RWPE2 (cell line): ENCODE results near the gene WDR86.
A peak's percentile ranks its signal among the peaks of the same experiment; 100 is the strongest.

Experiments
- ATAC-seq: fragments of 200-7000 bp; cut with Tn5 transposase; 3 replicates; pipeline ENCODE4 v1.9.1; 2021; ENCODE audit warnings: low read depth
- DNase-seq: peaks from one replicate; pipeline ENCODE4 v3.0.0-alpha.2; 2020; ENCODE audit warnings: low spot score
- H3K27ac ChIP-seq: fragments of 450-650 bp; 2 replicates; pipeline ENCODE4 v1.5.1; 2017; ENCODE audit warnings: mild to moderate bottlenecking; ENCODE audit not compliant: poor library complexity, severe bottlenecking
- H3K27me3 ChIP-seq: fragments of 250-450 bp; sonication (Bioruptor Pico); 2 replicates; pipeline ENCODE4 v1.5.1; 2021; ENCODE audit warnings: mild to moderate bottlenecking, moderate library complexity; ENCODE audit not compliant: insufficient read depth, poor library complexity, severe bottlenecking
- H3K36me3 ChIP-seq: fragments of 250-450 bp; sonication (Bioruptor Pico); 2 replicates; pipeline ENCODE4 v1.5.1; 2020; ENCODE audit warnings: low read depth, mild to moderate bottlenecking, moderate library complexity
- H3K4me1 ChIP-seq: fragments of 250-450 bp; sonication (Bioruptor Pico); 2 replicates; pipeline ENCODE4 v1.5.1; 2021; ENCODE audit warnings: mild to moderate bottlenecking, moderate library complexity; ENCODE audit not compliant: insufficient read depth, poor library complexity, severe bottlenecking
- H3K4me3 ChIP-seq: fragments of 250-450 bp; sonication (Bioruptor Pico); 2 replicates; pipeline ENCODE4 v1.5.1; 2021; ENCODE audit warnings: mild to moderate bottlenecking, moderate library complexity; ENCODE audit not compliant: severe bottlenecking
- H3K9me3 ChIP-seq: fragments of 250-450 bp; sonication (Bioruptor Pico); 2 replicates; pipeline ENCODE4 v1.5.1; 2021; ENCODE audit warnings: mild to moderate bottlenecking, moderate library complexity; ENCODE audit not compliant: severe bottlenecking
- CTCF ChIP-seq: fragments of 450-650 bp; IDR thresholded peaks from one replicate; pipeline ENCODE4 v1.5.1; 2017; ENCODE audit warnings: mild to moderate bottlenecking, moderate library complexity; ENCODE audit not compliant: poor library complexity, severe bottlenecking

Gene WDR86

GRCh38 chr7:151440799-151441445, 31.1 kb upstream of the WDR86 start:
- H3K9me3 ChIP-seq = no peaks in the 10 kb centered on the region
- no peak overlapping the region for H3K27ac ChIP-seq
- no peak overlapping the region for H3K4me3 ChIP-seq
- H3K4me1 ChIP-seq = peaks cover 8% of the 10 kb centered on the region
- ATAC-seq = no peak
- no peaks in the 10 kb centered on the region for H3K27me3 ChIP-seq
- TF ChIP-seq CTCF = no peak
- no peaks in the 10 kb centered on the region for H3K36me3 ChIP-seq
- DNase-seq = no peak

GRCh38 chr7:151439855-151440798, 30.3 kb upstream of the WDR86 start, which contains the start of gene CRYGN:
Gene CRYGN, minus strand, starts transcription at chr7:151440141. Its CDS starts 224 bp downstream, at chr7:151439917.
- ATAC-seq (peak; percentile 25; the same call in 1 of the 3 replicates), DNase-seq (no peak)
- no peaks in the 10 kb centered on the region for H3K27me3 ChIP-seq
- H3K27ac ChIP-seq = no peak within 1 kb of the TSS
- no peak within 1 kb of the TSS for H3K4me3 ChIP-seq
- TF ChIP-seq CTCF = no peak
- peaks cover 8% of the 10 kb centered on the region for H3K4me1 ChIP-seq
- H3K9me3 ChIP-seq = no peaks in the 10 kb centered on the region
- H3K36me3 ChIP-seq = no peaks in the 10 kb centered on the region

- Histone ChIP-seq H3K27me3 (no peaks in the 10 kb centered on the region), H3K9me3 (no peaks in the 10 kb centered on the region), H3K36me3 (no peaks in the 10 kb centered on the region), H3K27ac (no peak overlapping the region), H3K4me3 (no peak overlapping the region), H3K4me1 (peaks cover 8% of the 10 kb centered on the region)
- DNase-seq (no peak), ATAC-seq (no peak)
- TF ChIP-seq CTCF = no peak
Observed at GRCh38 chr7:151438864-151439601, 29.2 kb upstream of the WDR86 start.

- DNase-seq = no peak
- no peak for TF ChIP-seq CTCF
- Histone ChIP-seq H3K36me3 (no peaks in the 10 kb centered on the region), H3K4me1 (peaks cover 8% of the 10 kb centered on the region), H3K27me3 (no peaks in the 10 kb centered on the region), H3K27ac (no peak overlapping the region), H3K9me3 (no peaks in the 10 kb centered on the region), H3K4me3 (no peak overlapping the region)
- ATAC-seq = no peak
Observed at GRCh38 chr7:151437866-151438516, 28.2 kb upstream of the WDR86 start.
